Measurements from ENCODE around the gene DDO.

DDO gene

GRCh38 chr6:110342759-110343158, 72.6 kb downstream of the DDO start:
- DNase-seq (ENCODE audit: low spot score), result no peak
